Liver (tissue), 9 donors: ENCODE data around the gene MCTP2. TPM values are rescaled to one million over a fixed set of nuclear protein-coding genes. Genes with fewer than 3 reads are reported as not detected.

ENCODE experiments used
- DNase-seq: peaks from one replicate; pipeline ENCODE4 v3.0.0-alpha.2; 2017; ENCODE audit warnings: low spot score
- H3K27ac ChIP-seq, 2 donors: one replicate each; pipeline ENCODE4 v1.7.0; 2013; ENCODE audit warnings: inconsistent platforms in 2 of 2, low read length in 2 of 2, control low read depth in 1 of 2, low read depth in 1 of 2, mild to moderate bottlenecking in 1 of 2
- H3K27me3 ChIP-seq, 4 donors: one replicate each; pipeline versions ENCODE4 v1.6.1 to v1.7.0; 2013; ENCODE audit warnings: low read length in 3 of 4, inconsistent platforms in 1 of 4, mild to moderate bottlenecking in 1 of 4, moderate library complexity in 1 of 4; ENCODE audit not compliant: control insufficient read depth in 4 of 4, insufficient read depth in 4 of 4
- H3K36me3 ChIP-seq, 4 donors: one replicate each; pipeline versions ENCODE4 v1.6.1 to v1.7.0; 2013; ENCODE audit warnings: low read length in 3 of 4, mild to moderate bottlenecking in 3 of 4, low read depth in 1 of 4, moderate library complexity in 1 of 4; ENCODE audit not compliant: control insufficient read depth in 4 of 4, insufficient read depth in 3 of 4
- H3K4me1 ChIP-seq, 4 donors: one replicate each; pipeline versions ENCODE4 v1.6.1 to v1.7.0; 2013; ENCODE audit warnings: low read length in 3 of 4, mild to moderate bottlenecking in 3 of 4, moderate library complexity in 1 of 4; ENCODE audit not compliant: control insufficient read depth in 4 of 4, insufficient read depth in 4 of 4
- H3K4me3 ChIP-seq, 3 donors: one replicate each; pipeline versions ENCODE4 v1.6.1 to v1.7.0; 2013; ENCODE audit warnings: low read length in 3 of 3, control low read depth in 1 of 3, low read depth in 1 of 3, mild to moderate bottlenecking in 1 of 3
- H3K9ac ChIP-seq, 2 donors: one replicate each; pipeline ENCODE4 v1.7.0; 2013; ENCODE audit warnings: low read length in 2 of 2, mild to moderate bottlenecking in 2 of 2, moderate library complexity in 2 of 2, control low read depth in 1 of 2, low read depth in 1 of 2
- H3K9me3 ChIP-seq, 4 donors: one replicate each; pipeline versions ENCODE4 v1.6.1 to v1.7.0; 2013; ENCODE audit warnings: low read length in 3 of 4; ENCODE audit not compliant: control insufficient read depth in 4 of 4
- ATF3 ChIP-seq: IDR thresholded peaks from 2 replicates; pipeline ENCODE4 v1.6.1; 2016; ENCODE audit warnings: antibody characterized with exemption
- CTCF ChIP-seq: fragments of 150-350 bp; IDR thresholded peaks from 2 replicates; pipeline ENCODE4 v1.5.1; 2017; ENCODE audit warnings: improper control_type of control experiment, low read depth, low read length; ENCODE audit not compliant: missing input control
- EGR1 ChIP-seq, 2 donors: IDR thresholded peaks; 2 replicates each; pipeline ENCODE4 v1.6.1; 2016 to 2018; ENCODE audit warnings: antibody characterized with exemption in 2 of 2, low read depth in 2 of 2
- FOXA1 ChIP-seq: IDR thresholded peaks from 2 replicates; pipeline ENCODE4 v1.6.1; 2016; ENCODE audit warnings: antibody characterized with exemption
- FOXA2 ChIP-seq: IDR thresholded peaks from 2 replicates; pipeline ENCODE4 v1.6.1; 2016; ENCODE audit warnings: antibody characterized with exemption
- GABPA ChIP-seq, 2 donors: IDR thresholded peaks in 1 of 2; conservative IDR thresholded peaks in 1 of 2; 2 replicates each; pipeline ENCODE4 v1.6.1; 2016; ENCODE audit warnings: antibody characterized with exemption in 2 of 2, mild to moderate bottlenecking in 1 of 2, moderate library complexity in 1 of 2
- HNF4A ChIP-seq, 2 donors: conservative IDR thresholded peaks; 2 replicates each; pipeline ENCODE4 v1.6.1; 2016; ENCODE audit warnings: antibody characterized with exemption in 2 of 2, mild to moderate bottlenecking in 2 of 2
- HNF4G ChIP-seq: IDR thresholded peaks from 2 replicates; pipeline ENCODE4 v1.6.1; 2016; ENCODE audit warnings: antibody characterized with exemption
- JUND ChIP-seq, 2 donors: IDR thresholded peaks; 2 replicates each; pipeline ENCODE4 v1.6.1; 2016; ENCODE audit warnings: antibody characterized with exemption in 2 of 2
- MAX ChIP-seq: IDR thresholded peaks from 2 replicates; pipeline ENCODE4 v1.6.1; 2016; ENCODE audit warnings: antibody characterized with exemption
- NR2F2 ChIP-seq: IDR thresholded peaks from 2 replicates; pipeline ENCODE4 v1.6.1; 2016; ENCODE audit warnings: antibody characterized with exemption
- RAD21 ChIP-seq, 2 donors: IDR thresholded peaks; 2 replicates each; pipeline ENCODE4 v1.6.1; 2016; ENCODE audit warnings: antibody characterized with exemption in 2 of 2, mild to moderate bottlenecking in 2 of 2
- REST ChIP-seq: IDR thresholded peaks from 2 replicates; pipeline ENCODE4 v1.6.1; 2016; ENCODE audit warnings: antibody characterized with exemption, mild to moderate bottlenecking
- RXRA ChIP-seq, 2 donors: IDR thresholded peaks; 2 replicates each; pipeline ENCODE4 v1.6.1; 2017 to 2018; ENCODE audit warnings: antibody characterized with exemption in 2 of 2, mild to moderate bottlenecking in 1 of 2
- SP1 ChIP-seq: IDR thresholded peaks from 2 replicates; pipeline ENCODE4 v1.6.1; 2018; ENCODE audit warnings: antibody characterized with exemption, mild to moderate bottlenecking
- TAF1 ChIP-seq: conservative IDR thresholded peaks from 2 replicates; pipeline ENCODE4 v1.6.1; 2016; ENCODE audit warnings: antibody characterized with exemption, mild to moderate bottlenecking
- YY1 ChIP-seq: IDR thresholded peaks from 2 replicates; pipeline ENCODE4 v1.6.1; 2016; ENCODE audit warnings: antibody characterized with exemption, mild to moderate bottlenecking
- ZBTB33 ChIP-seq: IDR thresholded peaks from 2 replicates; pipeline ENCODE4 v1.6.1; 2016; ENCODE audit warnings: antibody characterized with exemption
- WGBS: extraction: QIAGEN DNeasy Blood & Tissue Kit; methylation state at CpG from one replicate; pipeline ENCODE4 v1.1.7; 2013; 5-methylcytosine and 5-hydroxymethylcytosine counted together
- polyA plus RNA-seq, 2 donors: library from polyadenylated mRNA; stranded (reverse) in 1 of 2; unstranded in 1 of 2; fragments of 200-250 nt in 1 of 2; fragments of >200 nt in 1 of 2; fragmentation: Nextera tagmentation in 1 of 2; extraction: Ambion mirVana in 1 of 2; gene quantifications; one replicate each; pipeline versions ENCODE4 v1.2.1 to v1.2.3, GENCODE V29; 2013 to 2015
- total RNA-seq, 2 donors: library from RNA; depleted of rRNA; stranded (reverse); fragments of >200 nt; gene quantifications; one replicate each; pipeline ENCODE4 v1.2.3, GENCODE V29; 2014
- donor health status: healthy.
- donor health status: healthy.
- donor health status: healthy.
- donor health status: healthy.
- donor health status: healthy.

MCTP2 gene
- total and polyA plus RNA-seq, 4 donors = 0.43 to 9.9 (median 3.5) TPM

GRCh38 chr15:94485148-94485719, 253.9 kb downstream of the MCTP2 start:
- 88% methylated on average over 3 of the region's 3 CpGs for WGBS
- no peak for TF ChIP-seq NR2F2
- TF ChIP-seq REST = no peak
- TF ChIP-seq CTCF = no peak
- TF ChIP-seq FOXA2 = no peak
- no peak for TF ChIP-seq FOXA1
- no peak for TF ChIP-seq RXRA (IDR thresholded peaks at IDR 0.05)
- TF ChIP-seq HNF4A (conservative IDR thresholded peaks at IDR 0.05) = no peak
- Histone ChIP-seq H3K36me3 (no peaks in the 10 kb centered on the region), H3K4me1 (no peaks in the 10 kb centered on the region), H3K9me3 (no peaks in the 10 kb centered on the region), H3K9ac (no peak overlapping the region), H3K27me3 (no peaks in the 10 kb centered on the region), H3K27ac (no peak overlapping the region), H3K4me3 (no peak overlapping the region)
- DNase-seq = no peak

GRCh38 chr15:94487635-94488034, 256.3 kb downstream of the MCTP2 start:
- TF ChIP-seq FOXA1 = no peak
- TF ChIP-seq JUND (IDR thresholded peaks at IDR 0.05) = no peak
- TF ChIP-seq CTCF = no peak
- TF ChIP-seq MAX = no peak
- TF ChIP-seq FOXA2 = no peak
- no peak for TF ChIP-seq SP1
- TF ChIP-seq HNF4A (conservative IDR thresholded peaks at IDR 0.05) = no peak
- no peak for TF ChIP-seq ATF3
- TF ChIP-seq HNF4G = no peak
- no peak for TF ChIP-seq RAD21 (IDR thresholded peaks at IDR 0.05)
- TF ChIP-seq ZBTB33 = no peak
- no peak for TF ChIP-seq NR2F2
- no peak for TF ChIP-seq GABPA (IDR thresholded peaks at IDR 0.05 in 1 of 2, conservative IDR thresholded peaks at IDR 0.05 in 1 of 2)
- TF ChIP-seq YY1 = no peak
- TF ChIP-seq TAF1 = no peak
- no peak for TF ChIP-seq RXRA (IDR thresholded peaks at IDR 0.05)
- no peak for TF ChIP-seq EGR1 (IDR thresholded peaks at IDR 0.05; ENCODE audit: low read depth in 2 of 2)
- no peak for DNase-seq
- Histone ChIP-seq H3K27me3 (no peaks in the 10 kb centered on the region), H3K9ac (no peak overlapping the region), H3K36me3 (no peaks in the 10 kb centered on the region), H3K9me3 (no peaks in the 10 kb centered on the region), H3K4me3 (no peak overlapping the region), H3K27ac (no peak overlapping the region), H3K4me1 (no peaks in the 10 kb centered on the region)
- WGBS = 45% methylated on average over 1 of the region's 1 CpG
